ENCODE data around the gene SCRN2.

SCRN2 gene

GRCh38 chr17:47884427-47884740 lies 43.3 kb upstream of the SCRN2 start:
- peak overlapping the region; percentile 71 for H2AFZ ChIP-seq
- no peak overlapping the region for H3K4me3 ChIP-seq (ENCODE audit: low read depth, low read length)
- no peaks in the 10 kb centered on the region for H3K9me3 ChIP-seq (ENCODE audit: control insufficient read depth, low read length)
- peak overlapping the region; percentile 82 for H3K27ac ChIP-seq
- H3K9ac ChIP-seq, result no peak overlapping the region
- H3K79me2 ChIP-seq, result no peaks in the 10 kb centered on the region
- peaks cover 28% of the 10 kb centered on the region for H3K4me1 ChIP-seq
- TF ChIP-seq CTCF (IDR thresholded peaks at IDR 0.05), result no peak
- no peaks in the 10 kb centered on the region for H3K36me3 ChIP-seq (ENCODE audit: control insufficient read depth, insufficient read depth, low read length)
- H3K4me2 ChIP-seq (ENCODE audit: low read length), result peak overlapping the region; percentile 29
- H3K27me3 ChIP-seq (ENCODE audit: control insufficient read depth, insufficient read depth, low read length), result no peaks in the 10 kb centered on the region

GRCh38 chr17:47883589-47884426 lies 42.7 kb upstream of the SCRN2 start:
- Histone ChIP-seq H2AFZ (peak overlapping the region; percentile 71), H3K9ac (no peak overlapping the region), H3K4me3 (ENCODE audit: low read depth, low read length) (no peak overlapping the region), H3K4me1 (peaks cover 28% of the 10 kb centered on the region), H3K36me3 (ENCODE audit: control insufficient read depth, insufficient read depth, low read length) (no peaks in the 10 kb centered on the region), H3K79me2 (no peaks in the 10 kb centered on the region), H3K4me2 (ENCODE audit: low read length) (peak overlapping the region; percentile 29), H3K27ac (peak overlapping the region; percentile 82), H3K27me3 (ENCODE audit: control insufficient read depth, insufficient read depth, low read length) (no peaks in the 10 kb centered on the region), H3K9me3 (ENCODE audit: control insufficient read depth, low read length) (no peaks in the 10 kb centered on the region)
- TF ChIP-seq CTCF (IDR thresholded peaks at IDR 0.05), result no peak

GRCh38 chr17:47882695-47883588 lies 41.9 kb upstream of the SCRN2 start:
- no peak overlapping the region for H3K9ac ChIP-seq
- H3K4me3 ChIP-seq (ENCODE audit: low read depth, low read length), result no peak overlapping the region
- H2AFZ ChIP-seq, result peak overlapping the region; percentile 71
- H3K79me2 ChIP-seq, result no peaks in the 10 kb centered on the region
- no peaks in the 10 kb centered on the region for H3K27me3 ChIP-seq (ENCODE audit: control insufficient read depth, insufficient read depth, low read length)
- H3K4me2 ChIP-seq (ENCODE audit: low read length), result no peak overlapping the region
- peaks cover 28% of the 10 kb centered on the region for H3K4me1 ChIP-seq
- H3K27ac ChIP-seq, result peak overlapping the region; percentile 82
- H3K9me3 ChIP-seq (ENCODE audit: control insufficient read depth, low read length), result no peaks in the 10 kb centered on the region
- no peak for TF ChIP-seq CTCF (IDR thresholded peaks at IDR 0.05)
- no peaks in the 10 kb centered on the region for H3K36me3 ChIP-seq (ENCODE audit: control insufficient read depth, insufficient read depth, low read length)

- H3K9ac ChIP-seq, result no peak overlapping the region
- no peaks in the 10 kb centered on the region for H3K36me3 ChIP-seq (ENCODE audit: control insufficient read depth, insufficient read depth, low read length)
- H2AFZ ChIP-seq, result no peak overlapping the region
- no peaks in the 10 kb centered on the region for H3K79me2 ChIP-seq
- no peaks in the 10 kb centered on the region for H3K27me3 ChIP-seq (ENCODE audit: control insufficient read depth, insufficient read depth, low read length)
- H3K4me2 ChIP-seq (ENCODE audit: low read length), result no peak overlapping the region
- H3K27ac ChIP-seq, result peak overlapping the region; percentile 82
- peaks cover 28% of the 10 kb centered on the region for H3K4me1 ChIP-seq
- no peak for TF ChIP-seq CTCF (IDR thresholded peaks at IDR 0.05)
- no peaks in the 10 kb centered on the region for H3K9me3 ChIP-seq (ENCODE audit: control insufficient read depth, low read length)
- no peak overlapping the region for H3K4me3 ChIP-seq (ENCODE audit: low read depth, low read length)
Measured at GRCh38 chr17:47882247-47882646, 41.2 kb upstream of the SCRN2 start.
